GM12801 (cell line): ENCODE results near the gene HMGN2.

Experiments used
- TF ChIP-seq, protein P1 (sequence below): IDR thresholded peaks from one replicate; pipeline ENCODE4 v1.5.1; 2011; ENCODE audit warnings: control low read depth; ENCODE audit not compliant: insufficient read length; ENCODE audit errors: extremely low read depth

Gene HMGN2

DNA sequence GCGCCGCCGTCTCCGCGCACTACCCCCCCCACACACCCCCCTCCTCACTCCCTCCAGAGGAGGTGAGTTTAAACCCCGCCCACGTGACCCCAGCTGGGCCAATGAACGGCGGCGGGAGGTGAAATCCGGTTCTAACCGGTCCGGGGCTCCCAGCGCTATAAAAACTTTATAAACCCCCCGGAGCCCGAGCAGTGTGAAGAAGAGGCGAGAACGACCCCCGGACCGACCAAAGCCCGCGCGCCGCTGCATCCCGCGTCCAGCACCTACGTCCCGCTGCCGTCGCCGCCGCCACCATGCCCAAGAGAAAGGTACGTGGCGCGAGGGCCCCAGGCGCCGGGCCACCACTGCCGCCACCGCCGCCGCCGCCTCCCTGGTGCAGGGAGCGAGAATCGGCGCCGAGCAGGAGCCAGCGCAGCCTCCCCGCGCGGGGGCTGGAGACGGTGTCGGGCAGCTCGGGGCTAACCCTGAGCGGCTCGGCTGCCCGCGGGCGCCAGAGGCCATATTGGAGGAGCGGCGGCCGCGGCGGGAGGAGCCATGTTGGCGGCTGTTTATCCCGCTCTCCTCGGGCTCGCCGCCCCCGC is at the start of gene HMGN2:
HMGN2 (plus strand) TSS at position 121 of the 581 bp plus-strand sequence; CDS start at position 294, 173 bp downstream.
- TF ChIP-seq, protein P1, sequence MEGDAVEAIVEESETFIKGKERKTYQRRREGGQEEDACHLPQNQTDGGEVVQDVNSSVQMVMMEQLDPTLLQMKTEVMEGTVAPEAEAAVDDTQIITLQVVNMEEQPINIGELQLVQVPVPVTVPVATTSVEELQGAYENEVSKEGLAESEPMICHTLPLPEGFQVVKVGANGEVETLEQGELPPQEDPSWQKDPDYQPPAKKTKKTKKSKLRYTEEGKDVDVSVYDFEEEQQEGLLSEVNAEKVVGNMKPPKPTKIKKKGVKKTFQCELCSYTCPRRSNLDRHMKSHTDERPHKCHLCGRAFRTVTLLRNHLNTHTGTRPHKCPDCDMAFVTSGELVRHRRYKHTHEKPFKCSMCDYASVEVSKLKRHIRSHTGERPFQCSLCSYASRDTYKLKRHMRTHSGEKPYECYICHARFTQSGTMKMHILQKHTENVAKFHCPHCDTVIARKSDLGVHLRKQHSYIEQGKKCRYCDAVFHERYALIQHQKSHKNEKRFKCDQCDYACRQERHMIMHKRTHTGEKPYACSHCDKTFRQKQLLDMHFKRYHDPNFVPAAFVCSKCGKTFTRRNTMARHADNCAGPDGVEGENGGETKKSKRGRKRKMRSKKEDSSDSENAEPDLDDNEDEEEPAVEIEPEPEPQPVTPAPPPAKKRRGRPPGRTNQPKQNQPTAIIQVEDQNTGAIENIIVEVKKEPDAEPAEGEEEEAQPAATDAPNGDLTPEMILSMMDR, result no peak

DNA sequence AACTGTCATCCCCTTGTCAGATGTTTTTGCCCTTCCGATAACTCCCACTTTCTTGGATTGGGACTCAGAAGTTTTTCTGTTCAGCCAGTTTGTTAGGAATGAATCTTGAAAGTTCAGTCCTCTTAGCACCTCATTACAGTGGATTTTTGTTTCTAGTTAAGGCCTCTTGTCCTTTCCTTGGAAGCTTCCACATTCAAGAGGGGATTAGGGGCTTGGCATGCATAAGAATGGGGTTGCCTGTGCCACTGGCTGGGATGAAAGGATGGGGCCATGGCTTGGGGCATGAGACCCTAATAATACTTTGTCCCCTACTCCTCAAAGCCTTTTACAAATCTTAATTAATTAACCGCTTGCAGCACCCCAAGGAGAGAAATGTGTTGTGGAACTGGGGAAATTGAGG is 42.5 kb upstream of the HMGN2 start:
- TF ChIP-seq, protein P1, result no peak

DNA sequence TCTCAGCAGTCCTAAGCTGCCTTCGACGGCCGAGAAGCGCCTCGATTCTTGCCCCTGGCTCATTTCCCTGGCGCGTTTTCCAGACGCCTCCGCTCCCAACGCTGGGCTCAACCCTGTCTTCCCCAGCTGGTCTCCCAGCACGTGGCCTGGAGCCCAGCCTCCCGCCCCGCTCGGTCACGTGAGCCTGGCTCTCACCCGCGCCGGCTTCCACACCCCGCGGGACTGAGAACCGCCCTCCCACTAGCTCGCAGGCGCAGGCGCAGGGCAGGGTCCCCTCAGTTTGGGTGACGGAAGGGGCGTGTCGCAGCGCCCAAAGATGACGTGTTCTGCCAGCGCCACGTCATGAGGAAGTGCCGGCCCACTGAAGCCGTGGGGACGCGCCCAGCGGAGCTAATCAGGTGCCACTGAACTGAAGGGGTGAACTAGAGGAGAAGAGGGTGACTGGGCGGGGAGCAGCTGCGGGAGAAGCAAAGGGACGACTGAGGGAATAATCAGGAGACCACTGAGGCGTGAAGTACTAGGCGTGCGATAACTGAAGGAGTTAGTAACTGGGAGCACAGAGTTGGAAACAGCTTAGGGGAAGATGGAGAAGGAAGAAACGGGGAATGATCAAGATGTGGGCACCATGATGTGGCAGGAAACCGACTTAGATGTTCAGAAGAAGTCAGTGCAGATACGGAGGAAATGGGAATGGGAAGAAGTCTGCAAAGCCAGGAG is 40.1 kb upstream of the HMGN2 start, which contains the start of gene DHDDS:
DHDDS (plus strand) TSS at position 343 of the 717 bp plus-strand sequence. CDS start 625 bp downstream, outside the sequence.
- TF ChIP-seq, protein P1, result no peak

DNA sequence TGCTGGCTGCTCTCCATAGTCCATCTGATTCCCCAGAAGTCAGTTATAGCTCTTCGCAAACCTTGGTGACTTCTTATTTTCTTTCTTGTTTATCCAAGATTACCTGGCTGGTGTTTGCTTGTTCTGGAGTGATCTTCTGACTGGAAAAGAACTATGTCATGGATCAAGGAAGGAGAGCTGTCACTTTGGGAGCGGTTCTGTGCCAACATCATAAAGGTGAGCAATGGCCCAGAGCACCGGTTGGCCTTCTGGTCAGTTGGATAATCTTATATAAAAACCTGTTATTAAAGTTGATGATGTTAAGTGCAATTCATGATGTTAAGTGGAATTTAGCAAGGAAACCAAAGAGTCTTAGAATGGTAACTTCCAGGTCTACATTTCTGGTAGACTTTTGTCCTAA is 39.4 kb upstream of the HMGN2 start:
- TF ChIP-seq, protein P1, result no peak

DNA sequence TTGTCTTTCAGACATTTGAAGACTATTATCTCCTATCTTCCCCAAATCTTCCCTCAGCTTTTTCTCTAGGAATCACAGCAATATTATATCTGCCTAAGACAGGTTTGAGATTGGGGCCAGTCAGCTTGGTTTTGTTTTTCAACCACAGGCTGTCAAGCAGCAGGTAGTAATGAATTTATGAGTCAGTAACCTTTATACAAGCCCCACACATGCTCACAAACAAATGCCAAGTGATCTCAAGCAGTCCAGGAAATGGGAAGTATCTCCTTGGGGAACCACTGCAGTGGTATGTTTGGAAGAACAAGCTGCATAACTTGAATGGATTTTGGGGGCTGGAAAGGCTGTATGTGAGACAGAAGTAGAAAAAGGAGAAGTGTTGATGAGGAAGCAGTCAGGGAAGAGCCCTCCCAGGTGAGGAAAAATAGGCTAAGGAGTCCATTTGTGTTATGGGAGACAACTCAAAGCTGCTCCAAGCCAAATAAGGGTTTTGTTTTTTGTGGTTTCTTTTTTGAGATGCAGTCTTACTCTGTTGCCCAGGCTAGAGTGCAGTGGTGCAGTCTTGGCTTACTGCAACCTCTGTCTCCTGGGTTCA is 38.0 kb upstream of the HMGN2 start:
- TF ChIP-seq, protein P1, result no peak

DNA sequence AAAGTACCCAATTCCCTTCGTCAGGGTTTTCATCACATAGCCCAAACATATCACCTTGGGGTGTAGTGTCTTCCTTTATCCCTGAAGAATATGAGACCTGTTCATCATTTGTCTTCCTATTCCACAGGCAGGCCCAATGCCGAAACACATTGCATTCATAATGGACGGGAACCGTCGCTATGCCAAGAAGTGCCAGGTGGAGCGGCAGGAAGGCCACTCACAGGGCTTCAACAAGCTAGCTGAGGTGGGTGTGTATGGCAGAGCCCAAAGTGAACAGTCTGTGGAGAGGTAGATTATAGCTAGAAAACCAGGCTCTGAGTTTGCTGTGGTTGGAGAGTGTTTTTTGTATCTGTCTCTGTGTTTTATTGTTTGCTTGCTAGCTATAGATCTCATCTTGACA is 34.2 kb upstream of the HMGN2 start:
- TF ChIP-seq, protein P1, result no peak

DNA sequence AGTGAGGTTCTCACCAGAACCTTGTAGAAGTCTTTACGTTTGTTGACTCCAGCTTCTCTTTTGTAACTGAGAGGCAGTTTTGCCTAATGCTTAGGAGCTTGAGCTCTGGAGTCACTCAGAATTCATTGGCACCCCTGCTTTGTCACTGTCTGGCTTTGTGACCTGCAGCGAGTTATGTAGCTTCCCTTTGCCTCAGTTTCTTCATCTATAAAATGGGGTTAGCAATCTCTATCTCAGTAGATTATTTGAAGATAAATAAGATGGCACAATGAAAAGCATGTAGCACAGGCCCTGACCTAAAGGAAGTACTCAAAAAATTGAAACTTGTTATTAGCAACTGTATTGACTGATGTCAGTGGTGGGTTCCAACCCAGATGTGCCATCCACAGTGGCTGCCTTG is 32.0 kb upstream of the HMGN2 start:
- TF ChIP-seq, protein P1, result no peak
